ENCODE measurements around the gene SPDYC. TPM values are rescaled to one million over a fixed set of nuclear protein-coding genes. Genes with fewer than 3 reads are reported as not detected.

The SPDYC gene
- total and polyA plus RNA-seq, 2 of the 13 experiments (the other 11 are each of a cell fraction or from before 2014, with no cell fraction given): 0.15 to 0.33 TPM

GRCh38 chr11:65182258-65183170 is 12.5 kb downstream of the SPDYC start (continued):
- TF ChIP-seq HNF1A (IDR thresholded peaks at IDR 0.05; ENCODE audit: low read depth) (no peak), HNF1A (CRISPR knock-in tag; IDR thresholded peaks at IDR 0.05; ENCODE audit: borderline replicate concordance) (no peak), SNRNP70 (IDR thresholded peaks at IDR 0.05; ENCODE audit: low read depth, low read length) (no peak), MATR3 (CRISPR knock-in tag; IDR thresholded peaks at IDR 0.05) (no peak), THAP11 (CRISPR knock-in tag; IDR thresholded peaks at IDR 0.05) (no peak), ZNF839 (CRISPR knock-in tag; IDR thresholded peaks at IDR 0.05; ENCODE audit: borderline replicate concordance) (no peak), ZNF550 (CRISPR knock-in tag; IDR thresholded peaks at IDR 0.05; ENCODE audit: borderline replicate concordance) (no peak), MXD4 (CRISPR knock-in tag; IDR thresholded peaks at IDR 0.05) (no peak), FOXP1 (IDR thresholded peaks at IDR 0.05) (no peak), FOXP1 (CRISPR knock-in tag; IDR thresholded peaks at IDR 0.05) (no peak), SMARCE1 (IDR thresholded peaks at IDR 0.05; ENCODE audit: borderline replicate concordance) (no peak), SKIL (CRISPR knock-in tag; IDR thresholded peaks at IDR 0.05; ENCODE audit: borderline replicate concordance) (no peak), AGO1 (IDR thresholded peaks at IDR 0.05; ENCODE audit: low read depth, low read length, poor library complexity, severe bottlenecking) (no peak), FOXK1 (CRISPR knock-in tag; IDR thresholded peaks at IDR 0.05; ENCODE audit: borderline replicate concordance, low read depth) (no peak), HBP1 (CRISPR knock-in tag; IDR thresholded peaks at IDR 0.05; ENCODE audit: low read depth) (no peak), DR1 (CRISPR knock-in tag; IDR thresholded peaks at IDR 0.05) (no peak), MTERF4 (CRISPR knock-in tag; IDR thresholded peaks at IDR 0.05) (no peak), NFYB (CRISPR knock-in tag; IDR thresholded peaks at IDR 0.05) (0 out of 2 replicates have a peak, but pooled peaks have one; percentile 5), ZNF556 (CRISPR knock-in tag; IDR thresholded peaks at IDR 0.05; ENCODE audit: borderline replicate concordance) (no peak), ZBTB7A (CRISPR knock-in tag; IDR thresholded peaks at IDR 0.05) (no peak; the same call in 1 of the 2 replicates), BRCA1 (CRISPR knock-in tag; IDR thresholded peaks at IDR 0.05) (no peak), KLF11 (CRISPR knock-in tag; IDR thresholded peaks at IDR 0.05) (no peak)

Measured in HepG2 (cell line).